HG03469 (cell line): ENCODE data around the gene TFDP1.
"Not testable (repeated sequence)": the region's sequence is repeated elsewhere in the genome, so short reads cannot be mapped to it uniquely, and the experiment has no call there.

Source experiments
- ATAC-seq: cut with Tn5 transposase; IDR thresholded peaks from one replicate; pipeline ENCODE4 v1.9.1; 2021; ENCODE audit warnings: mild to moderate bottlenecking, moderate library complexity, moderate number of reproducible peaks; ENCODE audit not compliant: unreplicated experiment

The TFDP1 gene

DNA sequence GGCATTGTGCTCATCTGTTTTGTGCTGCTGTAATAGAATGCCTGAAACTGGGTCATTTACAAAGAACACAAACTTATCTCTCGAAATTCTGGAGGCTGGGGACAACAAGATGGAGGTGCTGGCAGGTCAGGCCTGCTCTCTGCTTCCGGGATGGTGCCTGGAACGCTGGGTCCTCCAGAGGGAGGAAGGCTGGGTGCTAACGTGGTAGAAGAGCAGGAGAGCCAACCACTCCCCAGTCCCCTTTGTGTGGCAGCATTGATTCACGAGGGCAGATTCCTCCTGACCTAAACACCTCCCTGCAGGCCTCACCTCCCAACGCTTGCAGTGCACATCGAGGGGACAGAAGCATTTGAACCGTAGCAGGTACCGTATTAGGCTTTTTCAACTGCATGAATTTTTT, 34.1 kb upstream of the TFDP1 start:
- ATAC-seq = no peak

DNA sequence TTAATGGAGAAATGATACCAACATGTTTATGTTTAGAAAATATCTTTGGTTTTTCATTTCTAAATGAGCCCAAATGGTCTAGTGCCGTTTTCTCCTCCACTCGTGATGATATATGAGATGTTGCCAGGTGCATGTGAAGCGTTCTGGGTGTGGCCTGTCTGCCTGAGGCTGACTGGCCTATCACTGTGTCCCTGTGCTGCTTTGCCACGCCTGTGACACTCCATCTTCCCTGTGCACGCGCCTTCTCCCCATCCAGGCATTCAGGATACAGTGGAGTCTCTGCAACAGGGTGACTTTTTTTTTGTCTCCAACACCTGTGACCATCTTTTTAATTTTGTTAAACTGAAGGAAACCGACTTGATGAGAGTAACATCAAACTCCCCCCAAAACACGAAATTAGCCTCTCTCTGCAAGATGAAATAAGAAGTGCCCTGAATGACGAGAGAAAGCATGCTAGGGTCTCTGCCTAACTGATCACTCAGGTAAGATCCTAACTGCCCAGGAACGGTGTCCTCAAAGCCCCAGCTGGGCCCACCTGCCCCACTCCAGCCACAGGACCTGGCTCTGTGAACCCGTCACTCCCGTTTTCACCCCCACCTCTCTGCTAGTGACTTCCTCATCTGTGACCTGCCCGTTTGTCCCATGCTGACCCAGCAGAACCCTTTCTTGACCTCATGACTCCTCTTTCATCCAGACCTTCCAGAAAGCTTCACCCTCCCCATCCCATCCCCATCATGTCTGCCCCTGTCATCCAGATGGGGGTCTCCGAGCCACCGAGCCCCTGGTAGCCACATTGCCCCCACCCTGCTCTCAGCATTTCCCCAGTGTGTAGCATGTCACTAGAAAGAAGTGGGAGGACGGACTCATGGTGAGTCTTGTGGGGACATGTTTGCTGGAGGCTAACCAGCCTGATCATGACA, 33.2 kb upstream of the TFDP1 start:
- ATAC-seq = no peak

DNA sequence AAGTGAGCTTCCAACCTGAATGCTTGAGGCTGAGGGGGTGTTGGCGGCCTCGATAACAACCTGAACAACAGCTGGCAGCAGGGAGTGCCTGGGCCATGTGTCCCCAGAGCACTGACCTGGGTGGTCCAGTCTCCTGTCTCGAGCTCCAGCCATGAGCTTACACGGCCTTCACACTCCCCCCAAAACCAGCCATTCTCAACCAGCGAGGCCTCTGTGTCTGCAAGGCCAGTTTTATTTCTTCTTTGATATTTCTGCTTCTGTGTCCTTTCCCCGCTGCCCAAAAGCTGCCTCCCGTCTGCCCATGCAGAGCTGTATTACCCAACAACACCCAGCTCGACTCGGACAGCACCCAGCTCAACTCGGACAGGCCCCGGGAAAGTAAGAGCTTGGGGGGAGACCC, 32.5 kb upstream of the TFDP1 start:
- ATAC-seq = no peak

DNA sequence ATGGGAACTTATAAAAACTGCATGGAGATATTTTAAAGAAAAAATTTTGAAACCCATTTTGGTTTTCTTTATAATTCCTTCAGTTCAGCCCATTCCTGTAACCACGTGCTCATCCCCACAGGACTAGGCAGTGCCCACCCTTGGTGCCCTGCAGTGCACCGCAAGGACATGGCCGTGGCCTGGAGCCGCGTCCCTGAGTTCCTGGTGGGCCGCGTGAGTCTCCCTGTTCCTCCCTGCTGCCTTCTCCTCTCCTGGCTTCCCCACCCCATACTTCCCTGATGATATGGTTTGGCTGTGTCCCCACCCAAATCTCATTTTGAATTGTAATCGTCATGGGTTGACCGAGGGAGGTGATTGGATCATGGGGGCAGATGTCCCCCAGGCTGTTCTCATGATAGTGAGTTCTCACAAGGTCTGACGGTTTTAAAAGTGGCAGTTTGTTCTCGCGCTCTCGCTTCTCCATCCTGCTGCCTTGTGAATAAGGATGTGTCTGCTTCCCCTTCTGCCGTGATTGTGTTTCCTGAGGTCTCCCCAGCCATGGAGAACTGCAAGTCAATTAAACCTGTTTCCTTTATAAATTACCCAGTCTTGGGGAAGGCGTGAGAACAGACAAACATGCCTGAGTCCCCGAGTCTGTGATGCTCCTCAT, 31.6 kb upstream of the TFDP1 start:
- no peak for ATAC-seq

DNA sequence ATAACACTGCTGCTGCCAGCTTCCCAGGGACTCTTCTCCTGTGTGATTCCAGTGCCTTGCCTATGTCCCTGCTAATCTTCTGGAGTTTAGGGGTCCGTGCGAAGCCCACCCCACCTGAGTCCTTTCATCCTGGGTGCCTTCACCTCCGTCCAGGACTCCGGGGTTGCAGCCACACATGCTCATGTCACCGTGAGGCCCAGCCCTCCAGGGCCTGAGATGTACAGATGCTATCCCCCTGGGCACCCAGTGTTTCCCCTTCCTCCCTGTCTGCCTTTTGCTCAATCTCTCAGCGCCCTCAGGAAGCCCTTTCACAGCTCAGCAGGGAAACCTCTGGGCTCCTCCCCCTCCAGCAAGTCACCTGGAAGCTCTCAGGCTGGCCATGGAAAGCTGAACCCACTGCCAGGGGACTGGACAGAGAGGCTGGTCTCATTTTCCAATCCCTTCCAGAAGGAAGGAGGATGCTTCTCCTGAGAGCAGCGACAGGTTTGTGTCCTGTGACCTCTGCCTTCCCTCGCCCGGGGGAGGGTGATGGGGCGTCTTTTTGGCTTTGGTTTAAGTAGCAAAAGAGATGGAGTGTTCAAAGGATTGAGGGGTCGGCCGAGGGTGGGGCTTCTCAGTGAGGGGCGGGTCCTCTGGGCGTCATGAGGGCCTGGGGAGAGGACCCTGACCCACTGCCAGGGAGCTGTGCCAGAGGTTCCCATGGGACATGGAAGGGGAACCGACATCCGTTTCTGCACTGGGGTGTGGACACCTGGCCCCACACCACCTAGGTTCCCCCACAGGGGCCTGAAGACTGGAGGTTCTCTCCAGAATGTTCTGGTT, 30.8 kb upstream of the TFDP1 start:
- no peak for ATAC-seq

DNA sequence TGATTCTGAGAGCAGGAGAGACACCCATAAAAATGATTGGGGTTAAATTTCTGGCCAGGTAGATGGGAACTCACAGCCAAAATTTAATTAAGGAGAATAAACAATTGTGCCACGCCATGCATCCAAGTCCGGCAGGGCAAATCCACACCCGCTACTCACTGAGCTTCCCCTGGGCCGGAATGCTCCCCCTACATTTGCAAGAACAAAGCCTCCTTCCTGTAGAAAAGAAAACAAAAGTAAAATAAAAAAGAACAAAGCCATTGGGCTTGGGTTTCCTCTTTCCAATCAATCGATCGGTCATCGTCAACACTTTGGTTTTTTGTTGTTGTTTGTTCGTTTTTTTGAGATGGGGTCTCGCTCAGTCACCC, 30.2 kb upstream of the TFDP1 start:
- no peak for ATAC-seq

DNA sequence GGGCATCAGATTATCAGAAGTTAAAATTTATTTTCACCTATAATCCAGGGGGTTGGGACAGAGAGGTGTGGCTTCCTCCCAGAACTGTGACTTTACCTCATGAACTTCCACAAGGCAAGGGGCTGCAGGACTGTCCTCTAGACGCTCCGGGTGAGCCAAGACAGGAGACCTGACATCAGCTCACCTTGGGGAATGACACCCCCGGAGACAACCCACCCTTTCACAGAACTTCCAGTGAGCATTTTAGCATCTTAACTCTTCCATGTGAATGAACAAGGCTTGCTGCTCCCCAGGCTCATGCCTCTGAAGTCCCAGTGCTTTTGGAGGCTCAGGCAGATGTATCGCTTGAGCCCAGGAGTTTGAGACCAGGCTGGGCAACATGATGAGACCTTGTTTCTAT, 29.4 kb upstream of the TFDP1 start:
- no peak for ATAC-seq

DNA sequence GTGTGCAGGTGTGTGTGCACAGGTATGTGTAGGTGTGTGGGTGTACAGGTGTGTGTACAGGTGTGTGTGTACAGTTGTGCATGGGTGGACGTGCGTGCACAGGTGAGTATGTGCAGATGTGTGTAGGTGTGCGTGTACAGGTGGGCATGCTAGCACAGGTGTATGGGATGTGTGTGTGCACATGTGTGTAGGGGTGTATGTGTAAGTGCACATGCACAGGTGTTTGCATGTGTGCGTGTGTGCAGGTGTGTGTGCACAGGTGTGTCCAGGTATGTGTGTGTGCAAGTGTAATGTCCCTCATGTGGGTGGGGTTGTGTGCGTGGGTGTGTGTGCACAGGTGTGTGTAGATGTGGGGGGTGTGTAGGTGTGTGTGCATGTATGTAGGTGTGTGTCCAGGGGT, 27.5 kb upstream of the TFDP1 start:
- no peak for ATAC-seq

DNA sequence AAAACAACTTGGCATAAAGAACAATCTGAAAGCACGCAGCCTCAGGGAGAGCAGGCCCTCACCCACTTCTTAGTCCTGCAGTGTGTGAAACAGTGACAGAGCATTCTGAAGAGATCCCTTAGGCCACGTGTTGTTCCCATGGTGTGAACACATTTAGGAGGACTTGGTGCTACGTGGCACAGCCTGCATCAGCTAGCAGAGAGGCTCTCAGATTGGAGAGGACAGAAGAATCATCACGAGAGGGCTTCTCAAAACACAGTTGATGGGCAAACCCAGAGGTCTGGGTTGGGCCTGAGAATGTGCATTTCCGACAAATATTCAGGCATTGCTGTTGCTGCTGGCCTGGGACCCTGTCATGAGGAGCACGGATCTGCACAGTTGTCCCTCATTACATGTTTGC, 26.1 kb upstream of the TFDP1 start:
- no peak for ATAC-seq

DNA sequence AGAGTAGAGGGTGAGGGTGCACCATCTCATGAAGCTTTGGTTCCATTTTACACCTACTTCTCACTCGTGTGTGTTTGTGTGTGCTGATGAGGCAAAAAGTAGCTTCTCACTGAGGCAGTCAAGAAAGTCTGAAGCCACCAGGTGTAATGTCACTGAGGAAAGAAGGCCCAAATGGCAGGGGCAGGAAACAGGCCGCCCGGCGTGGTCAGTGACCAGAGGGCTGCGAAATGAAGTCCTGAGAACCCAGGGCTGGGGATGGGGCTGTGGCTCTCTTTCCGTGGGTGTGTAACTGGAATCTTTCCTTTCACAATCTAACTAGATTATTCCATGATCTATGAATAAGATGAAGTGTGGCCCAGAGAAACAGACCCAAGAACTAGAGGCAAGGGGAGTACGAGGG, 25.5 kb upstream of the TFDP1 start:
- ATAC-seq = no peak

DNA sequence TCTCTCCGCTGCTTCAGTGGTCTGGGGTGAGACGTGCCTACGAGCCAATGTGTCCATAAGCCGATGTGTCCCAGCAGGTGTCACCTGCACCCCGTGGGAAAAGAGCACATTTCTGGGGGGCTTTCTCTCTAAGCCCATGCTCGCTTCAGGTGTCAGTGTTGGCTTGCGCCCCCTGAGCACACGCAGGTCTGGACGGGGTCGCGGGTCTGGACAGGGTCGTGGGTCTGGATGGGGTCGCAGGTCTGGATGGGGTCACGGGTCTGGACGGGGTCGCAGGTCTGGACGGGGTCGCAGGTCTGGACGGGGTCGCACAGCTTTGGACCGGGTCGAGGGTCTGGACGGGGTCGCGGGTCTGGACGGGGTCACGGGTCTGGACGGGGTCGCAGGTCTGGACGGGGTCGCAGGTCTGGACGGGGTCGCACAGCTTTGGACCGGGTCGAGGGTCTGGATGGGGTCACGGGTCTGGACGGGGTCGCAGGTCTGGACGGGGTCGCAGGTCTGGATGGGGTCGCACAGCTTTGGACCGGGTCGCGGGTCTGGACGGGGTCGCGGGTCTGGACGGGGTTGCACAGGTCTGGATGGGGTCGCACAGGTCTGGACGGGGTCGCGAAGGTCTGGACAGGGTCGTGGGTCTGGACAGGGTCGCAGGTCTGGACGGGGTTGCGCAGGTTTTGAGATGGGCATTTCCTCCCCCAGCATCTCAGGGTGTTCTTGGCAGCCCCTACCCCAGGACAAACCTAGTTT, 24.5 kb upstream of the TFDP1 start:
- no peak for ATAC-seq

DNA sequence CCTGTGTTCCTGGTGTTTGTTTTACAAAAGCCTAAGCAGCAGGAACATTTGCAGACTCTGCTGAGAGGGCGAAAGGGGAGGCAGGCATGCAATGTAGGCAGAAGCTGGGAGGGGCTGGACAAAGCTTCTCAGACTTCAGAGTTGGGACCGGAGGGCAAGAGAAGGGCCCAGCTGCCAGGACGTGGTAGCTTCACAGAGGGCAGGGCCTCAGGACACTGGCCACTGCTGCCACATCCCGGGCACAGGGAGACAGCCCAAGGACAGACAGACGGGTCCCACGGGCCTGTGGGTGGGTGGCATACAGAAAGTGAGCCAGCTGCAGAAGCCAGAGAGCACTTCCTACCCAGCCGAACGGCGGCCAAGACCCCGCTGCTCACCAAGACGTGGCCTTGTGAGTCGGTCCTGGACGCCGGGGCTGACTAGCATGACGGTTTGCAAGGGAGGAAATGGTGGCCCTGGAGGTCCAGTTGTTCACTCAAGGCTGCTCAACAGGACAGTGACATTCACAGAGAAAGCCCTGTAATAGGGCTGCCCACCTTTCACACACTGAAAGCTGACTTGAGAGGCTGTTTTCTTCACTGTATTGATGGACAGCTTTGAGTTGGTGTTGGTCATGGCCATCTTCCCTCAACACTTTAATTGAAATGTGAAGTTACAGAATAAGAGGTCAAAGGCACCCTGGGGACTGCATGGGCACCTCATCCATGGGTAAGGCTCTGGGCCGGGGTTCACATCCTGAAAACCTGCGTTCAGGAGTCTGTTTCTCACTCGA, 23.7 kb upstream of the TFDP1 start:
- ATAC-seq = no peak

DNA sequence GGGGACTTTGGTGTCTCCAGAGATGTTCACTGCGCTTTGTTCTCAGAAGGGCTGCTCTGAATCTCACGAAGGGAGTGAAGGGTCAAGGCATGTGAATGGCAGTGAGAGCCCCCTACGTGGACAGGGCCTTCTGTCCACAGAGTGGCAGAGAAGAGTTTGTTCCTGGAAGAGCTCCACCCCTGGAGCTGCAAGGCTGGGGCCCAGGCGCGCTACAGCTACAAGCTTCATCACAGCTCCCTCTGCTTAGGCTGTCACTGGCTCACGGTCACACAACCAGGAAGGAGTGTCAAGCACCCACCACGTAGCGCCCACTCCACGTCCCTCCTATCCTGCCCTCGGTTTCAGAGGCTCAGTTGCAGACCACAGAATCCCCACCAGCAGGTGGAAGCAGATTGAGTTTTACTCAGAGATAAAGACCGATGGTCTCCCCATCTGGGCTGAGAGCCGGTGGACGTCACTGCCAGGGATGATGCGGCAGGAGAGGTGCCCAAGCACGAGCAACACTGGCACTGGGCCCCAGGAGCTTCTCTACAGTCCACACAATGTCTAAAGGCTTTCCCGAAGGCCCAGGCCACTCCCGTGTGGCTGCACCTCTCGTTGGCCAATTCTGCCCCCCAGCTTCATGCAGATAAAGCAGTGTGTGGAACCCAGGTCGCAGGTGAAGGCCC, 23.0 kb upstream of the TFDP1 start:
- no peak for ATAC-seq

DNA sequence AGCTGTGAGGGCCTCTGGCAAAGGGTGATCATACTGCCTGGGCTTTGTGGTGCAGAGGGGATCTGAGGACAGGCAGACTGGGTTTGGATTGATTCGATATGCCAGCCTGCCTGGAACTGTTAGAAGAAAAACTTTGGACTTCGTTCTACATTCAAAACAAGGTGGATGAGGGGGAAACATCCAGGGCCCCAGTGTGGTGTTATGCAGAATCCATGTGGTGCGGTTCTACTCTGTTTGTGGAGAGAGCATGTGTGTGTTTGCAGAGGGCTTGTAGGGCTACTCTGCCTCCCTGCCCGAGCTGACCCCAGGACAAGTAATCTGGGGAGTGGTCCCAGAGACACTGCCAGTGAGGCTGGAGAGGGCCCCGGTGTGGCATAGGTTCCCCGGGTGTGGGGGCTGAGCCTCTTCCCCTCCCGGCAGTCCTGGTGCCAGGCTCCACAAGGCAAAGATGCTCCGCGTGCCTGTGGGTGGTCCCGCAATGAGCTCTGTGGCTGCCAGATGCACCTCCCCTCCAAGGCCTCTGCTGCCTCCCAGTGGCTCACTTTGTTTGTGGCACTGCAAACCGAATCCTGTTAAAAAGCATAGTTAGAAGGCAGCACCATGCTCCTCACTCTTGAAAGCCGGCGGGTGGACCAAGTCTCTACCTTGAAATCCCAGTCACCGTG, 22.3 kb upstream of the TFDP1 start:
- ATAC-seq = no peak

DNA sequence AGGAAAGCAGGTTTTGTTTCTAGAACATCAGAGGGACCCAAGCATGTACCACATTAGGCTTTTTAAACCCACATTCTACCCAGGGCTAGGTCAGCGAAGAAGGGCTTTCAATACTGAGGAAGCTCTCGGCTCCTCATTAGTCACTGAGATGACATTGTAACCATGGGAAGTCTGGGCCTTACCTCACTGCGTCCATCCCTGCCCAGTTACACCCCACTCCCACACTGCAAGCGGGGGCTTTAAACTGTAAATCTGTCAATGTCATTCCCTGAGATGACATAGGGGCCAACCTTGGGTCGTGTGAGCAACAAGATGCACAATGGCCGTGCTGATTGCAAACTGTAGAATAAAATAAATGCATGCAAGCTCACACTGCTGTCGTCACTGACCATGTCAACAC, 21.7 kb upstream of the TFDP1 start:
- ATAC-seq = no peak

DNA sequence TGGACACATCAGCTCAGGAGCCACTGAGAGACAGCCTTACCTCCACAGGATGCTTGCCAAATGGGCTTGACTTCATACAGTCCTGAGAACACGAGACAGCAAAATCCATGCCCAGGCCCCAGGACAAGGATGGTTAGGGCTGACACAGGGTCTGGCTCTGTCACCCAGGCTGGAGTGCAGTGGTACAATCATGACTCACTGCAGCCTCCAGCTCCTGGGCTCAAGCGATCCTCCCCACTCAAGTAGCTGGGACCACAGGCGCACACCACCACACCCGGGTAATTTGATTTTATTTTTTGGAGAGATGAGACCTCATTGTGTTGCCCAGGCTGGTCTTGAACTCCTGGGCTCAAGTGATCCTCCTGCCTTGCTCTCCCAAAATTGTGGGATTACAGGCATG, 21.0 kb upstream of the TFDP1 start:
- ATAC-seq = not testable (repeated sequence)

DNA sequence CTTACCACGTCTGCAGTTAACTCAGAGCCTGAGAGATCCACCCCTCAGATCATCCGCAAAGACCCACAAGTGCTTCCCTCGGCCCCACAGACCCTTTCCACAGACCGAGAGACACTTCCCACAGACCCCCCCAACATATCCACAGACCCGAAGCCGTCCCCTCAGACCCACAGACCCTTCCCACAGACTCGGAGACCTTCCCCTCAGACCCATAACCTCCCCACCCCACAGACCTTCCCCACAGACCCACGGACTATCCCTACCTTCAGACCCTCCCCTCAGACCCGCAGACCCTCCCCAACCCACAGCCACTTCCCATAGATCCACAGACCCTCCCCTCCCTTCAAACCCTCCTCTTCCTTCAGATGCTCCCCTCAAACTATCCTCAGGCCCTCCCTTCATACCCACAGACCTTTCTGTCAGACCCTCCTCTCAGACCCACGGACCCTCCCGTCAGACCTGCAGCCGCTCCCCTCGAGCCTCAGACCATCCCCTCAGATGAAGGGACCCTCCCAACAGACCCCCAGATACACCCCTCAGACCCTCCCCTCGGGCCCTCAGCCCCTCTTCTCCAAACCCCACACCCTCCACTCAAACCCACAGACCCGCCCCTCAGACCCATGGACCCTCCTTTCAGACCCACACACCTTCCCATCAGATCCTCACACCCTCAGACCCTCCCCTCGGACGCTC, 20.1 kb upstream of the TFDP1 start:
- ATAC-seq = no peak

DNA sequence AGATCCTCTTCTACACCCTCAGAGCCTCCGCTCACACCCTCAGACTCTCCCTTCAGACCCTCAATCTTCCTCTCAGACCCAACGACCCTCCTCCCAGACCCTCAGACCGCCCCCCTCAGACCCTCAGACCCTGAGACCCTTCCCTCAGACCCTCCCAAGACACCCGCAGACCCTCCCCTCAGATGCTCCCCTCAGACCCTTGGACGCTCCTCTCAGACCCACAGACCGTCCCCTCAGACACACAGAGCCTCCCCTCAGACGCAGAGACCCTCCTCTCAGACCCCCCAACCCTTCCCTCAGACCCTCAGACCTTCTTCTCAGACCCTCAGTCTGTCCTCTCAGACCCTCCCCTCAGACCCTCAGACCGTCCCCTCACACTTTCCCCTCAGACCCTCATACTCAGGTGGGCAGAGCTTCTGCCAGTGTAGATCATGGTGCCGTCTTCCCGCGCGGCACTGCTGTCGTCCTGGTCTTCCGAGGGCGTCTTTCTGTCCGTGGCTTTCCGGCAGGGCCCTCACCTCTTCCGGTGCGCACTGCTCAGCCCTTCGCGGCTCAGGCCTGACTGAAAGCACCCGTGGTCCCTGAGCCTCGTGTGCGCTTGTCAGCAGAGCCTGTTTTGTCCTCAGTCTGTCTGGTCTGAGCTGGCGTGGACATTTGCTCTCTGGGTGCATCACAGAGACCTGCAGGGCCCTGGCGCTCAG, 18.9 kb upstream of the TFDP1 start:
- ATAC-seq = no peak
